Left ventricle myocardium inferior (tissue), 1 donor: Measurements from ENCODE around the gene NR2C2. TPM values are rescaled to one million over a fixed set of nuclear protein-coding genes. Genes with fewer than 3 reads are reported as not detected.

Experiments
- DNase-seq: peaks from one replicate; pipeline ENCODE4 v3.0.0-alpha.2; 2020
- H3K27ac ChIP-seq: fragments of 200-600 bp; replicated peaks from 2 replicates; pipeline ENCODE4 v1.8.0; 2021
- H3K27me3 ChIP-seq: fragments of 200-600 bp; 2 replicates; pipeline ENCODE4 v1.8.0; 2021; ENCODE audit warnings: low read depth
- H3K36me3 ChIP-seq: fragments of 200-600 bp; 2 replicates; pipeline ENCODE4 v1.8.0; 2021
- H3K4me1 ChIP-seq: fragments of 200-600 bp; 2 replicates; pipeline ENCODE4 v1.8.0; 2021
- H3K4me3 ChIP-seq: fragments of 200-600 bp; 2 replicates; pipeline ENCODE4 v1.8.0; 2021; ENCODE audit warnings: mild to moderate bottlenecking, moderate library complexity
- H3K9me3 ChIP-seq: fragments of 200-600 bp; replicated peaks from 2 replicates; pipeline ENCODE4 v1.8.0; 2021
- CTCF ChIP-seq: fragments of 200-600 bp; IDR thresholded peaks from 2 replicates; pipeline ENCODE4 v1.8.0; 2021; ENCODE audit warnings: antibody characterized with exemption, mild to moderate bottlenecking, borderline replicate concordance
- intact Hi-C: fragments of 100-400 bp; cut with micrococcal nuclease; formaldehyde crosslinking; loops from one replicate; pipeline ENCODE4 v1.11.0; 2022
- total RNA-seq: library from RNA; stranded (reverse); fragmentation: NEBNext Ultra II Directional; extraction: Animal tissue kit (Norgen Biotek cat#: 25700); gene quantifications from one replicate; pipeline ENCODE4 v1.2.1, GENCODE V29; 2021
- donor health status: DM: no; HTN: yes; CAD: no; lungs with severe emphysema.

NR2C2 gene
- total RNA-seq, 1 donor from 2014 or later: 27.4 TPM

- Histone ChIP-seq H3K27ac (no peak overlapping the region), H3K9me3 (peaks cover 7% of the 10 kb centered on the region), H3K36me3 (no peaks in the 10 kb centered on the region), H3K4me3 (no peak overlapping the region), H3K27me3 (no peaks in the 10 kb centered on the region), H3K4me1 (peaks cover 27% of the 10 kb centered on the region)
- DNase-seq: no peak
- no peak for TF ChIP-seq CTCF
- intact Hi-C loops: no loop called here
Measured at GRCh38 chr3:14984581-14985113, 37.3 kb downstream of the NR2C2 start.

GRCh38 chr3:14988988-14989394 lies 41.6 kb downstream of the NR2C2 start:
- intact Hi-C loops: no loop called here
- no peak for TF ChIP-seq CTCF
- no peak overlapping the region for H3K4me3 ChIP-seq
- peak overlapping the region; percentile 82 for H3K27ac ChIP-seq
- H3K36me3 ChIP-seq: no peaks in the 10 kb centered on the region
- peaks cover 7% of the 10 kb centered on the region for H3K9me3 ChIP-seq
- no peak for DNase-seq
- H3K4me1 ChIP-seq: peaks cover 64% of the 10 kb centered on the region
- H3K27me3 ChIP-seq: no peaks in the 10 kb centered on the region

GRCh38 chr3:14989943-14990779 lies 42.8 kb downstream of the NR2C2 start:
- H3K36me3 ChIP-seq: no peaks in the 10 kb centered on the region
- no peaks in the 10 kb centered on the region for H3K27me3 ChIP-seq
- peak; percentile 25 for DNase-seq
- intact Hi-C loops: no loop called here
- peak overlapping the region; percentile 82 for H3K27ac ChIP-seq
- H3K4me1 ChIP-seq: peaks cover 64% of the 10 kb centered on the region
- H3K9me3 ChIP-seq: no peaks in the 10 kb centered on the region
- TF ChIP-seq CTCF: no peak
- H3K4me3 ChIP-seq: peak overlapping the region; percentile 14

GRCh38 chr3:14990780-14991148 lies 43.4 kb downstream of the NR2C2 start:
- no peak for DNase-seq
- Histone ChIP-seq H3K9me3 (no peaks in the 10 kb centered on the region), H3K36me3 (no peaks in the 10 kb centered on the region), H3K27ac (peak overlapping the region; percentile 82), H3K4me1 (peaks cover 64% of the 10 kb centered on the region), H3K27me3 (no peaks in the 10 kb centered on the region), H3K4me3 (peak overlapping the region; percentile 14)
- no peak for TF ChIP-seq CTCF
- intact Hi-C loops: no loop called here

- intact Hi-C loops: no loop called here
- Histone ChIP-seq H3K9me3 (no peaks in the 10 kb centered on the region), H3K27me3 (no peaks in the 10 kb centered on the region), H3K36me3 (no peaks in the 10 kb centered on the region), H3K27ac (peak overlapping the region; percentile 82), H3K4me1 (peaks cover 61% of the 10 kb centered on the region), H3K4me3 (peak overlapping the region; percentile 14)
- DNase-seq: no peak
- no peak for TF ChIP-seq CTCF
Measured at GRCh38 chr3:14991151-14991742, 43.9 kb downstream of the NR2C2 start.
